Posterior vena cava (tissue), 2 donors: ENCODE measurements around the gene MUSTN1. TPM values are rescaled to one million over a fixed set of nuclear protein-coding genes. Genes with fewer than 3 reads are reported as not detected.

Experiments used
- DNase-seq: peaks from one replicate; pipeline ENCODE4 v3.0.0-alpha.2; 2020; ENCODE audit warnings: low spot score
- intact Hi-C, 2 donors: fragments of 100-400 bp; cut with DNase I; formaldehyde crosslinking; loops; one replicate each; pipeline versions ENCODE4 v1.14.1 to v1.14.2; 2022 to 2023
- long read RNA-seq, 2 donors: library from polyadenylated mRNA; unstranded; transcript quantifications; one replicate each; pipeline ENCODE4 v2.0.0, GENCODE V29; 2020 to 2021
- total RNA-seq, 2 donors: library from RNA; stranded (reverse); fragmentation: NEBNext Ultra II Directional; extraction: Animal tissue kit (Norgen Biotek cat#: 25700); gene quantifications; one replicate each; pipeline ENCODE4 v1.2.1, GENCODE V29; 2021
- donor health status: DM: yes; HTN: yes; CAD: no.
- donor health status: DM: yes; HTN: yes; CAD: no.

MUSTN1 gene
- total RNA-seq, result 100 to 1,000 TPM in 1 of 2 donors, 10 to 100 TPM in 1; 78.5 to 105 TPM
- long read RNA-seq, donor 1, transcript MUSTN1-201 (3 exons, 721 nt), result major isoform, 7 of 7 reads
- long read RNA-seq, donor 1, partial matches to known transcripts, result 0 of 7 reads
- long read RNA-seq, donor 1, other reads (novel, unspliced or antisense), result 0 of 7 reads
- long read RNA-seq, donor 2, transcript MUSTN1-201 (3 exons, 721 nt), result major isoform, 16 of 18 reads
- long read RNA-seq, donor 2, partial matches to known transcripts, result 0 of 18 reads
- long read RNA-seq, donor 2, other reads (novel, unspliced or antisense), result 0 of 18 reads

- intact Hi-C loops, result loop anchor here in 1 of 2 donors (5.0 kb wide), 1 partner anchor 743 kb away; no protein-coding TSS in a partner anchor
- no peak for DNase-seq
Measured at GRCh38 chr3:52834871-52835501, at the start of gene MUSTN1. MUSTN1 (minus strand) TSS chr3:52835019; CDS start chr3:52834948, 71 bp downstream.

- no peak for DNase-seq
- intact Hi-C loops, result no loop called here
Measured at GRCh38 chr3:52882377-52882776, 47.6 kb upstream of the MUSTN1 start.

GRCh38 chr3:52881871-52882270 is 47.1 kb upstream of the MUSTN1 start:
- no peak for DNase-seq
- intact Hi-C loops, result no loop called here

- intact Hi-C loops, result no loop called here
- DNase-seq, result no peak
Measured at GRCh38 chr3:52880474-52880873, 45.7 kb upstream of the MUSTN1 start.

GRCh38 chr3:52880047-52880446 is 45.2 kb upstream of the MUSTN1 start:
- DNase-seq, result no peak
- intact Hi-C loops, result no loop called here

- intact Hi-C loops, result no loop called here
- no peak for DNase-seq
Measured at GRCh38 chr3:52879581-52879980, 44.8 kb upstream of the MUSTN1 start.

- intact Hi-C loops, result no loop called here
- no peak for DNase-seq
Measured at GRCh38 chr3:52879090-52879489, 44.3 kb upstream of the MUSTN1 start.

GRCh38 chr3:52877085-52877484 is 42.3 kb upstream of the MUSTN1 start:
- intact Hi-C loops, result no loop called here

GRCh38 chr3:52874864-52875587 is 40.2 kb upstream of the MUSTN1 start:
- no peak for DNase-seq
- intact Hi-C loops, result no loop called here

More at GRCh38 chr3:52877085-52877484, 42.3 kb upstream of the MUSTN1 start:
- no peak for DNase-seq

GRCh38 chr3:52874160-52874701 is 39.4 kb upstream of the MUSTN1 start:
- intact Hi-C loops, result no loop called here
- no peak for DNase-seq

- no peak for DNase-seq
Measured at GRCh38 chr3:52873433-52874159, 38.8 kb upstream of the MUSTN1 start.

GRCh38 chr3:52872245-52872644 is 37.4 kb upstream of the MUSTN1 start:
- intact Hi-C loops, result no loop called here
- no peak for DNase-seq

More at GRCh38 chr3:52873433-52874159, 38.8 kb upstream of the MUSTN1 start:
- intact Hi-C loops, result no loop called here

- intact Hi-C loops, result no loop called here
- no peak for DNase-seq
Measured at GRCh38 chr3:52871761-52872160, 36.9 kb upstream of the MUSTN1 start.

- intact Hi-C loops, result no loop called here
- no peak for DNase-seq
Measured at GRCh38 chr3:52870471-52870870, 35.7 kb upstream of the MUSTN1 start.

- intact Hi-C loops, result no loop called here
- no peak for DNase-seq
Measured at GRCh38 chr3:52866427-52866826, 31.6 kb upstream of the MUSTN1 start.

- intact Hi-C loops, result no loop called here
- DNase-seq, result no peak
Measured at GRCh38 chr3:52865994-52866393, 31.2 kb upstream of the MUSTN1 start.

GRCh38 chr3:52860424-52860768 is 25.6 kb upstream of the MUSTN1 start:
- intact Hi-C loops, result no loop called here

GRCh38 chr3:52859686-52860423 is 25.0 kb upstream of the MUSTN1 start:
- no peak for DNase-seq
- intact Hi-C loops, result loop anchor here (10.0 kb wide), 2 partner anchors 65 to 75 kb away; no protein-coding TSS in a partner anchor

More at GRCh38 chr3:52860424-52860768, 25.6 kb upstream of the MUSTN1 start:
- no peak for DNase-seq

GRCh38 chr3:52857864-52858263 is 23.0 kb upstream of the MUSTN1 start:
- DNase-seq, result no peak
- intact Hi-C loops, result loop anchor here (10.0 kb wide), 2 partner anchors 67 to 77 kb away; no protein-coding TSS in a partner anchor
